HepG2 (cell line): ENCODE data around the gene GJD3. TPM values are rescaled to one million over a fixed set of nuclear protein-coding genes. Genes with fewer than 3 reads are reported as not detected.
A peak's percentile ranks its signal among the peaks of the same experiment; 100 is the strongest.

Experiments
- CEBPG ChIP-seq: IDR thresholded peaks from 2 replicates; pipeline ENCODE4 v1.6.1; 2016
- CENPT ChIP-seq: sonication (generic); formaldehyde crosslinking; IDR thresholded peaks from 2 replicates; pipeline ENCODE4 v1.8.0; 2022; ENCODE audit warnings: low read depth, mild to moderate bottlenecking, moderate library complexity, missing genetic modification reagents
- FUBP1 ChIP-seq: sonication (generic); formaldehyde crosslinking; IDR thresholded peaks from 2 replicates; pipeline ENCODE4 v1.5.1; 2020; ENCODE audit warnings: missing genetic modification reagents, mild to moderate bottlenecking, borderline replicate concordance
- KLF15 ChIP-seq: sonication (generic); formaldehyde crosslinking; IDR thresholded peaks from 2 replicates; pipeline ENCODE4 v1.8.1; 2023; ENCODE audit warnings: borderline replicate concordance, mild to moderate bottlenecking, inconsistent platforms, missing genetic modification reagents, mixed read lengths
- SNAPC5 ChIP-seq: sonication (generic); formaldehyde crosslinking; IDR thresholded peaks from 2 replicates; pipeline ENCODE4 v1.8.1; 2023; ENCODE audit warnings: mild to moderate bottlenecking, missing genetic modification reagents, borderline replicate concordance
- ZNF124 ChIP-seq: sonication (generic); formaldehyde crosslinking; IDR thresholded peaks from 2 replicates; pipeline ENCODE4 v1.4.0; 2020; ENCODE audit warnings: missing genetic modification reagents
- ZNF430 ChIP-seq: sonication (generic); formaldehyde crosslinking; IDR thresholded peaks from 2 replicates; pipeline ENCODE4 v1.9.0; 2021; ENCODE audit warnings: mild to moderate bottlenecking, missing genetic modification reagents
- ZNF749 ChIP-seq: sonication (generic); formaldehyde crosslinking; IDR thresholded peaks from 2 replicates; pipeline ENCODE4 v1.8.0; 2022; ENCODE audit warnings: mild to moderate bottlenecking, missing genetic modification reagents, moderate library complexity, borderline replicate concordance
- polyA plus RNA-seq, 8 experiments: library from polyadenylated mRNA; depleted of rRNA in 3 of 8; stranded (reverse) in 7 of 8; unstranded in 1 of 8; fragments of >200 nt; fragmentation: Illumina TruSeq in 4 of 8; extraction: Trizol in 4 of 8; gene quantifications; 2 replicates each; pipeline versions ENCODE4 v1.2.1 to v1.2.3, GENCODE V29; 2011 to 2016; ENCODE audit warnings: low read depth in 4 of 8, missing spikeins in 1 of 8, mixed read lengths in 1 of 8; ENCODE audit not compliant: insufficient read depth in 1 of 8
- total RNA-seq, 5 experiments: library from RNA; depleted of rRNA; stranded (reverse); fragments of >200 nt; fragmentation: Illumina TruSeq; extraction: Trizol; gene quantifications; 2 replicates each; pipeline ENCODE4 v1.2.3, GENCODE V29; 2016; ENCODE audit warnings: low read depth in 1 of 5
- TF ChIP-seq, protein P1 (sequence below): fragments of 450-650 bp; IDR thresholded peaks from 2 replicates; pipeline ENCODE4 v1.6.1; 2017
- TF ChIP-seq, protein P2 (sequence below): sonication (generic); formaldehyde crosslinking; IDR thresholded peaks from 2 replicates; pipeline ENCODE4 v1.5.0; 2020; ENCODE audit warnings: missing genetic modification reagents, mild to moderate bottlenecking, borderline replicate concordance
- TF ChIP-seq, protein P3 (sequence below): sonication (generic); formaldehyde crosslinking; IDR thresholded peaks from 2 replicates; pipeline ENCODE4 v1.5.0; 2020; ENCODE audit warnings: mild to moderate bottlenecking, missing genetic modification reagents, borderline replicate concordance
- TF ChIP-seq, protein P4 (sequence below): sonication (generic); formaldehyde crosslinking; IDR thresholded peaks from 2 replicates; pipeline ENCODE4 v1.5.1; 2020; ENCODE audit warnings: missing genetic modification reagents, mild to moderate bottlenecking, borderline replicate concordance
- TF ChIP-seq, protein P5 (sequence below): sonication (generic); formaldehyde crosslinking; IDR thresholded peaks from 2 replicates; pipeline ENCODE4 v1.4.0; 2020; ENCODE audit warnings: mild to moderate bottlenecking, missing genetic modification reagents

GJD3 gene
- total and polyA plus RNA-seq, 2 of the 13 experiments (the other 11 are each of a cell fraction or from before 2014, with no cell fraction given), result not detected

DNA sequence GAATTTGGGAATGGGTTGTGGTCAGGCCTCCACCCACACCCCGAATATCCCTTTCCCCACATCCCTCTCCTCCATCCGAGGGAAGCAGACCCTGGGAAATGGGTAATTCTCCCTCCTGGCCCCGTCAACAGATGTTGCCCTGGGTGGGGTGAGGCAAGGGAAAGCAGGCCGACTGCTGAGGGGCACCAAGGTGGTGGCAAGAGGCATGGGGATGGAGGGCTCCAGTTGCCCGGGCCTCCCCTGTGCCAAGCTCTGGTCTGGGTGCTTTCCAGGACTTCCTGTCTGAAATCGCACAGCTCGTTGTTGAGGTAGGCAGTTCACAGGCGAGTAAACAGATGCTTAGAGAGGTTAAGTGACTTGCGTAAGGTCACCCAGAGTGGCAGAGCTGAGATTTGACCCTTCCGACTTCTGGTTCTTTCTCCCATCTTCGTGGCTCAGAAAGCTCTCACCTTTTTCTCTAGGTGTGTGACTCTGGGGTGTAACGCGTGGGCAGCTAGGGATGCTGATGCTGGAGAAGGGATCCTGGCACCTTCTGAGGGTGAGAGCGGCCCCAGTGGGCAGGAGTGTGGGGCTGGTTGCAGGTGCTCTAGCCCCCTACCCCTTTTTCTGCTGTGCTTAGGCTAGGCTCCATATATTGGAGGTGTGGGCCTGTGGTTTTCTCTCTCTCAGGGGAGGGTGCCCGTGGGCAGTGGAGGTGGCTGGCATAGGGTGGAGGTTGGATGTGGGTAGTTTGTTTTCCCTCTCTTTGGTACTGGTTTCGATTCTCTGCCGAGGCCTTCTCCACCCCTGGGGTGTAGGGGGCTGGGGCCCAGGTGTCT lies 38.3 kb downstream of the GJD3 start (continued):
- no peak for TF ChIP-seq FUBP1 (CRISPR knock-in tag)
- TF ChIP-seq, protein P1, sequence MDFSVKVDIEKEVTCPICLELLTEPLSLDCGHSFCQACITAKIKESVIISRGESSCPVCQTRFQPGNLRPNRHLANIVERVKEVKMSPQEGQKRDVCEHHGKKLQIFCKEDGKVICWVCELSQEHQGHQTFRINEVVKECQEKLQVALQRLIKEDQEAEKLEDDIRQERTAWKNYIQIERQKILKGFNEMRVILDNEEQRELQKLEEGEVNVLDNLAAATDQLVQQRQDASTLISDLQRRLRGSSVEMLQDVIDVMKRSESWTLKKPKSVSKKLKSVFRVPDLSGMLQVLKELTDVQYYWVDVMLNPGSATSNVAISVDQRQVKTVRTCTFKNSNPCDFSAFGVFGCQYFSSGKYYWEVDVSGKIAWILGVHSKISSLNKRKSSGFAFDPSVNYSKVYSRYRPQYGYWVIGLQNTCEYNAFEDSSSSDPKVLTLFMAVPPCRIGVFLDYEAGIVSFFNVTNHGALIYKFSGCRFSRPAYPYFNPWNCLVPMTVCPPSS, result no peak
- peak; percentile 65 for TF ChIP-seq CEBPG (CRISPR knock-in tag)
- TF ChIP-seq ZNF749 (CRISPR knock-in tag), result no peak
- TF ChIP-seq, protein P2, sequence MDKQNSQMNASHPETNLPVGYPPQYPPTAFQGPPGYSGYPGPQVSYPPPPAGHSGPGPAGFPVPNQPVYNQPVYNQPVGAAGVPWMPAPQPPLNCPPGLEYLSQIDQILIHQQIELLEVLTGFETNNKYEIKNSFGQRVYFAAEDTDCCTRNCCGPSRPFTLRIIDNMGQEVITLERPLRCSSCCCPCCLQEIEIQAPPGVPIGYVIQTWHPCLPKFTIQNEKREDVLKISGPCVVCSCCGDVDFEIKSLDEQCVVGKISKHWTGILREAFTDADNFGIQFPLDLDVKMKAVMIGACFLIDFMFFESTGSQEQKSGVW (CRISPR knock-in tag), result no peak
- TF ChIP-seq CENPT (CRISPR knock-in tag), result no peak
- TF ChIP-seq, protein P3, sequence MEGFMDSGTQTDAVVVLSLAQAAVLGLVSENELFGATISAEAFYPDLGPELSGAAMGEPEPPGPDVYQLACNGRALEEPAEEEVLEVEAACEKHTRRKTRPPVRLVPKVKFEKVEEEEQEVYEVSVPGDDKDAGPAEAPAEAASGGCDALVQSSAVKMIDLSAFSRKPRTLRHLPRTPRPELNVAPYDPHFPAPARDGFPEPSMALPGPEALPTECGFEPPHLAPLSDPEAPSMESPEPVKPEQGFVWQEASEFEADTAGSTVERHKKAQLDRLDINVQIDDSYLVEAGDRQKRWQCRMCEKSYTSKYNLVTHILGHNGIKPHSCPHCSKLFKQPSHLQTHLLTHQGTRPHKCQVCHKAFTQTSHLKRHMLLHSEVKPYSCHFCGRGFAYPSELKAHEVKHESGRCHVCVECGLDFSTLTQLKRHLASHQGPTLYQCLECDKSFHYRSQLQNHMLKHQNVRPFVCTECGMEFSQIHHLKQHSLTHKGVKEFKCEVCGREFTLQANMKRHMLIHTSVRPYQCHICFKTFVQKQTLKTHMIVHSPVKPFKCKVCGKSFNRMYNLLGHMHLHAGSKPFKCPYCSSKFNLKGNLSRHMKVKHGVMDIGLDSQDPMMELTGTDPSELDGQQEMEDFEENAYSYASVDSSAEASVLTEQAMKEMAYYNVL, result no peak
- TF ChIP-seq SNAPC5 (CRISPR knock-in tag), result no peak
- TF ChIP-seq, protein P4, sequence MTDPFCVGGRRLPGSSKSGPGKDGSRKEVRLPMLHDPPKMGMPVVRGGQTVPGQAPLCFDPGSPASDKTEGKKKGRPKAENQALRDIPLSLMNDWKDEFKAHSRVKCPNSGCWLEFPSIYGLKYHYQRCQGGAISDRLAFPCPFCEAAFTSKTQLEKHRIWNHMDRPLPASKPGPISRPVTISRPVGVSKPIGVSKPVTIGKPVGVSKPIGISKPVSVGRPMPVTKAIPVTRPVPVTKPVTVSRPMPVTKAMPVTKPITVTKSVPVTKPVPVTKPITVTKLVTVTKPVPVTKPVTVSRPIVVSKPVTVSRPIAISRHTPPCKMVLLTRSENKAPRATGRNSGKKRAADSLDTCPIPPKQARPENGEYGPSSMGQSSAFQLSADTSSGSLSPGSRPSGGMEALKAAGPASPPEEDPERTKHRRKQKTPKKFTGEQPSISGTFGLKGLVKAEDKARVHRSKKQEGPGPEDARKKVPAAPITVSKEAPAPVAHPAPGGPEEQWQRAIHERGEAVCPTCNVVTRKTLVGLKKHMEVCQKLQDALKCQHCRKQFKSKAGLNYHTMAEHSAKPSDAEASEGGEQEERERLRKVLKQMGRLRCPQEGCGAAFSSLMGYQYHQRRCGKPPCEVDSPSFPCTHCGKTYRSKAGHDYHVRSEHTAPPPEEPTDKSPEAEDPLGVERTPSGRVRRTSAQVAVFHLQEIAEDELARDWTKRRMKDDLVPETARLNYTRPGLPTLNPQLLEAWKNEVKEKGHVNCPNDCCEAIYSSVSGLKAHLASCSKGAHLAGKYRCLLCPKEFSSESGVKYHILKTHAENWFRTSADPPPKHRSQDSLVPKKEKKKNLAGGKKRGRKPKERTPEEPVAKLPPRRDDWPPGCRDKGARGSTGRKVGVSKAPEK (CRISPR knock-in tag), result no peak
- TF ChIP-seq ZNF430, result no peak
- no peak for TF ChIP-seq KLF15
- TF ChIP-seq, protein P5, sequence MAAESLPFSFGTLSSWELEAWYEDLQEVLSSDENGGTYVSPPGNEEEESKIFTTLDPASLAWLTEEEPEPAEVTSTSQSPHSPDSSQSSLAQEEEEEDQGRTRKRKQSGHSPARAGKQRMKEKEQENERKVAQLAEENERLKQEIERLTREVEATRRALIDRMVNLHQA (CRISPR knock-in tag), result no peak
- TF ChIP-seq ZNF124 (CRISPR knock-in tag), result no peak
